ENCODE results near the gene EARS2.

GRCh38 chr16:23570992-23571632 is 14.0 kb upstream of the EARS2 start:
- TF ChIP-seq GABPA (IDR thresholded peaks at IDR 0.05; ENCODE audit: low read depth) (no peak), NRF1 (conservative IDR thresholded peaks at IDR 0.05; ENCODE audit: low read depth, low read length) (no peak), POLR2A (IDR thresholded peaks at IDR 0.05; ENCODE audit: low read depth, low read length) (no peak), CTCF (IDR thresholded peaks at IDR 0.05 in 2 of 3, conservative IDR thresholded peaks at IDR 0.05 in 1 of 3; ENCODE audit: control insufficient read depth in 2 of 3, extremely low read depth in 1 of 3, insufficient read depth in 1 of 3, low read depth in 3 of 3, low read length in 3 of 3) (no peak), BCL3 (IDR thresholded peaks at IDR 0.05; ENCODE audit: borderline replicate concordance, insufficient read depth, low read depth, low read length, poor library complexity, severe bottlenecking) (no peak), ZNF274 (IDR thresholded peaks at IDR 0.05; ENCODE audit: insufficient read depth, insufficient read length) (no peak)

Measured in GM12878 (cell line).